ENCODE measurements around the gene SMIM12. TPM values are rescaled to one million over a fixed set of nuclear protein-coding genes. Genes with fewer than 3 reads are reported as not detected.

Gene SMIM12
- total and polyA plus RNA-seq, 2 of the 8 experiments (the other 6 are each of a cell fraction or from before 2014, with no cell fraction given): 40.9 to 49.2 TPM

GRCh38 chr1:34869760-34870159 lies 10.2 kb upstream of the SMIM12 start (continued):
- TF ChIP-seq CHD7 (IDR thresholded peaks at IDR 0.05; ENCODE audit: insufficient replicate concordance, low read length) (no peak), JUND (IDR thresholded peaks at IDR 0.05; ENCODE audit: low read length) (no peak), MAFK (IDR thresholded peaks at IDR 0.05; ENCODE audit: low read depth, low read length) (no peak), CHD1 (IDR thresholded peaks at IDR 0.05; ENCODE audit: low read depth, low read length) (no peak), TBP (IDR thresholded peaks at IDR 0.05; ENCODE audit: low read depth, low read length) (no peak), NANOG (IDR thresholded peaks at IDR 0.05; ENCODE audit: insufficient read depth, low read depth, low read length, poor library complexity, severe bottlenecking) (no peak)
